GM19240 (cell line): ENCODE results near the gene SALL2.
A peak's percentile ranks its signal among the peaks of the same experiment; 100 is the strongest.

Source experiments
- DNase-seq: peaks from one replicate; pipeline ENCODE4 v3.0.0; 2011; ENCODE audit warnings: low spot score; ENCODE audit not compliant: insufficient read length

Gene SALL2

DNA sequence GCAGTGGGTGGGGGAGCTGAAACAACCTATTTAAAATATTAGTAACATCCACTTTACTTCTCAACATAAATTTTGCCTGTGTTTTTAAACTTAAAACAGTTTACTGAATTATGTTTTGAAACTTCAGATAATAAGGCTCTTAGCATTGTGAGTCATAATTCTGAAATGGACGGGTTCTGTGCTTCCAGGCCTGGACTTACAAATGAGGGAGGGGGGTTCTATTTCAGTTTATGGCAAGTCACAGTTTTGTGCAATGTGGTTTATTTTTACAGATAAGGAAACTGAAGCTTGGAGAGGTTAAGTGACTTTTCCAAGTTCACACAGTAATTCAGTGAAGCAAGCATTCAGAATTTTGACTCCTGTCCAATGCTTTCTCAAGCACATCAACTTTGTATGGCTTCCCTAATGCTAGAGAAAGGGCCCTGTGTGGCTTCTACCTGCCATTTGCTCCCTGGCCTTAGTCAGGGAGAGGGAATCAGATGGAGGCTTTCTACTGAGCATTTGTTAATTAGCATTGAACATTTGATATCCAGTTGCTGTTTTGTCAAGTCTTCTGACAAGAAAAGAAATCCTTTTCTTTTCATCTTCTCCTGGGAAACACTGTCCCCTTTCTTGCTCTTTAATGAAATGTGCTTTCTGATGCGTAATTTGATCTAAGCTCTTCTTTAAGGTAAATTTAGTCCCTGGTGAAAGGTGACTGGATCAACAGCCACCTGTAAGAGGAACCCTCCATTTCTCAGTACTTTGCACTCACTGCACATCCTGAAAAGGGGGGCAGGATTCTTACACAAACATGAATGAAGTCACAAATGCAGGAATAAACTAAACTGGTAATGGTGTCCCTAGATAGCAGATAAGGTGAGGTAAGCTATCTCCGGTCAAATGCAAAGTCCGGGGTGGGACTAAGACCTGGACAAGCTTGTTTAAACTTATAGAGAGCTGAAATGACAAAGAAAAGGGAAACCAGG is 2.5 kb upstream of the SALL2 start:
- DNase-seq: no peak

DNA sequence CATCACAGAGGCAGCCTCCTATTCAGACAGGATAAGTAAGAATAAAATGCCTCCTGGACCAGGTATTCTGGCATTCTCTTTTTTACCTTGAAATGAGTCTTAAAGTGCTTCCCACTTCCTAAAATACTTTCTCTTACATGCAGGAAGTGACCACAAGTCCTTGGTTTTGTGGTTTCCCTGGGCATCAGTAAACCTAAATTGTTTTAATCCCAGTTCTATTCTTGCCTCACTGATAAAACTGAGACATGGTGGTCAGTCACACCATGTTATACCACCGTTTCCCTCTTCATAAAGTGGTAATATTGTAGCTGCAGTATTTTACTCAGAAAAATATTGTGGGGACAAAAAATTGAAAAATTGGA is 1.2 kb upstream of the SALL2 start:
- DNase-seq: no peak

GRCh38 chr14:21526672-21527317 is 649 bp upstream of the SALL2 start:
- no peak for DNase-seq

GRCh38 chr14:21525571-21525961 is 580 bp downstream of the SALL2 start:
- no peak for DNase-seq

- DNase-seq: no peak
These were observed 1.3 kb downstream of the SALL2 start for GRCh38 chr14:21524575-21525490.

DNA sequence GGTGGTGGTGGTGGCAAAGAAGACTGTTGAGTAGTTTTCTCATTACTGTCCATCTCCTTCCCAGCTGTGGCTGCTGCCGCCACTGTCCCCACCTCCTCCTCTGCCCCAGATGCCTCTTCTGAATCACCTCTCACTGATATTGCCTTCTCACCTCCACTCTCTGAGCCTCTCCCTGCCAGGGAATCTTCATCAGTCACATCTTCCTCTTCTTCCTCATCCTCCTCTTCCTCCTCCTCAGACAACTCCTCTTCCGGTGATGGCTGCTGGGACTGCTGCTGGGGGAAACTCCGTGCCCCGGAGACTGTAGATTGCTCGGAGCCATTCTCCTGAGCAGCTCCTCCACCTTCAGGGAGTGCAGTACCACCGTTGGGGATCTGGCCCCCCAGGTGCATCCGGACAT is 2.9 kb downstream of the SALL2 start:
- no peak for DNase-seq

- no peak for DNase-seq
These were observed 4.6 kb downstream of the SALL2 start for GRCh38 chr14:21521501-21521900.

GRCh38 chr14:21520767-21521166 is 5.4 kb downstream of the SALL2 start:
- DNase-seq: no peak

DNA sequence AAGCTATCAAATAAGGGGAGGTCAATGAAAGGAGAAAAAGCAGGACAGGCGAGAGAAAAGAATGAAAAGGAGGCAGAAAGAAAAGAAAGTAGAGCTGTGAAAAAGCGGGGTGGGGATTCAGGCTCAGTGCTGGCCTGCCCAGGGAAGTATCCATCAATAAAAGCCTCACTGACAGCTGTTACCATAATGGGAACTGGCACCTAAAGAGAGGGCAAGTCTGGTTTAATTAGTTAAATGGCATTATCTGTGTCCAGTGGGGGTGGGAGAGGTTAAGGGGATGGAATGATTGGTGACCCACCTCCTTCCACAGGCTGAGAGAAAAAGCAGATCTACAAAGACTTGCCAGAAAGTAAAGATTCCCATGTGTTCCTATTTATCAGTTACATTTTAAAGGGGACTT is 7.4 kb downstream of the SALL2 start:
- DNase-seq: no peak

GRCh38 chr14:21514341-21514740 is 11.8 kb downstream of the SALL2 start:
- no peak for DNase-seq

- DNase-seq: peak; percentile 78
These were observed 15.2 kb downstream of the SALL2 start, which contains the start of gene METTL3 for GRCh38 chr14:21510735-21511657. Gene METTL3, minus strand, starts transcription at chr14:21511340. Its CDS starts 117 bp downstream, at chr14:21511223.

DNA sequence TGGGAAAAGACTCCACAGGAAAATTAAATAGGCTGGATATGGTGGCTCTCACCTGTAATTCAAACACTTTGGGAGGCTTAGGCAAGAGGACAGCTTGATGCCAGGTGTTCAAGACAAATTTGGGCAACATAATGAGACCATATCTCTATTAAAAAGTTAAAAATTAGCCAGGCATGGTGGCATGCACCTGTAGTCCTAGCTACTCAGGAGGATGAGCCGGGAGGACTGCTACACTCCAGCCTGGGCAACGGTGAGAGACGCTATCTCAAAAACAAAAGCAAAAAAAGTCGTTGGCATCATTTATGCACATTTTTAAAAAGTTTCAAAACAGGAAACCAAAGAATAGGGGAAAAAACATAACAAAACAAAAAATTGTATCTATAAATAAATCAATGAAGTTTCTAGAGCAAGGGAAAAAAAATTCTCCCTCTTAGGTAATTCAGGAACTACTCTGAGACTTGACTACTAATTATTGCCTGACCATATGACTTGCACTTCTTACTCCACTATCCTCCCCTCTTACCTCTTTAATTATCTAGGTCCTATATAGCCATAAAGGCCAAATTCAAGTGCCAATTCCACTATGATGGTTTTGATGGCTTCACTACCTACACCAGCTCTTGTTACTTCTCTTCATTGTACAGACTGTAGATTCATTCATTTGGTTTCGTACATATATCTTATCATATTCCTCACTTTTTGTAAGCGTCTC is 16.6 kb downstream of the SALL2 start:
- DNase-seq: no peak

GRCh38 chr14:21506557-21506956 is 19.6 kb downstream of the SALL2 start:
- DNase-seq: no peak

- no peak for DNase-seq
These were observed 21.1 kb downstream of the SALL2 start for GRCh38 chr14:21505012-21505553.

DNA sequence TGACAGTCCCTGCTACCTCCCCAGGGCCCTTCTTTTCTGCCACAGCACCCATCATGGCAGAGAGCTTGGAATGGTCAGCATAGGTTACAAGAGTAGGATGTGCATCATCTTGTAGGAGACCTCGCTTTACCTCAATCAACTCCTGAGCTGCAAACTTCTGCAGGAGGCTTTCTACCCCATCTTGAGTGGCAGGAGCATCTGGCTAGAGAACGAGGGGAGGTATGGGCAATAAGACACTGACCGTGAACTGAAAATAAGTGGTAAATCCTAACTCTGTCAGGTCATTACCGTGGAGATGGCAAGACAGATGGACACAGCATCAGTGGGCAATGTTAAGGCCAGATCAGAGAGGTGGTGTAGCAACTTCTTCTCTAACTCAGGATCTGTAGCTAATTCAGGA is 22.8 kb downstream of the SALL2 start:
- DNase-seq: no peak

DNA sequence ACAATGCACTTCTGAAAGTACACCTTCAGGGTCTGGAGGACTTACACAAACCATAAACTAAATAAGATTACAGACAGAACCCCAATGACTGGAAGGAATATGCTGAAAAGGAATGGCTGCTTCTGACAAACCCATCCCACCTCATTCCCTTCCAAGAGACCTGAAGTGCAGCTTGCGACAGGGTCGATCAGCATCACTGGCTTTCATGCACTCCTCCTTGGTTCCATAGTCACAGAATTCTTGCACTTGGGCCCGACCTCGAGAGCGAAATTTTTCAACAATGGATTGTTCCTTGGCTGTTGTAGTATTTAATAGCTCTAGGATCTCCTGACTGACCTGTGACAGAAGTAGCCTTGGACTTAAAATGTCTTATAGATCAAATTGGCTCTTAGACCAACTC is 24.6 kb downstream of the SALL2 start:
- no peak for DNase-seq

DNA sequence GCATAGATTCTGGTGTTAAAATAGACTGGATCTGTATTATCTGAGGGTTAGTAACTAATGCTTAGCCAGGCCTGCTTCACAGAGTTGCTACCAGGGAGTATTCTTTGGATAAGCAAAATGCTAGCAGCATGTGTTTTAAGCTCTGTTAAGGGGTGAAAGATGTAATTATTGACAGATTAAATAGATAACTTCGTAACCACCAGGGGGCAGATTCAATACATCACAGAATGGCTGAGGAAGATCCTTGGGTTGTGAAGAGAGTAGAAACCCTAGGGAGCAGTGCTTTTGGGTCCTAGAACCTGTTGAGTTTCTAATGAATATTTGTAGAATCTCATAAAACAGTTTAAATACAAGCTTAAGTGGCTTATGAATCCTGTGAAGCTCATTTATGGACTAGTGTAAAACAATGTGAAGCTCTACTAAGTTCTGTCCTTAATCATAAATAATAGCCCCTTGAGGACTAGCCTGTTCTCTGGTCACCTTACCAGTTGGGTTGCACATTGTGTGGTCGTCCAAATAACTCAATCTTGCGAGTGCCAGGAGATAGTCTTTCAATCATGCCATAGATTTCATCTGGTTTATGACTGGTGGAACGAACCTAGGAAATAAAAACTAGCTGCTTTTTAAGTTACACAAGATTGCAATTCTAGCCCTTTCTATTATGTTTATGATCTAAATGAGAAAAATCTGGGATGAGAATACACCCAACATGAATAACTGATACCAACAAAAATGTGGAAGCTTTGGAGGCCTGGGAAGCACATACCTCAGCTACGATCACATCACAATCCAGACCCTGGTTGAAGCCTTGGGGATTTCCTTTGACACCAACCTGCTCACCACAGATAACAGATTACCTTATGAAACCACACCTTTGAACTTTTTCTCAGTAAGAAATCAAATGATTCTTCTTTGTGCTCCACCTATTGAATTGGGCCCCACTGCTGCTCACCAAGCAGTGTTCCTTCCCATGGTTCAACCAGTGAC is 27.3 kb downstream of the SALL2 start:
- DNase-seq: peak; percentile 9

- no peak for DNase-seq
These were observed 29.7 kb downstream of the SALL2 start for GRCh38 chr14:21496453-21496852.
